Esophagus squamous epithelium (tissue), 4 donors: ENCODE data around the gene HIPK2.

Source experiments
- CTCF ChIP-seq, 6 experiments: fragments of 450-650 bp in 4 of 6; fragments of 200-600 bp in 2 of 6; sonication (generic) in 2 of 6; IDR thresholded peaks; one replicate each; pipeline ENCODE4 v1.5.1; 2016 to 2019; ENCODE audit warnings: antibody characterized with exemption in 6 of 6, mild to moderate bottlenecking in 4 of 6, moderate library complexity in 4 of 6
- POLR2A ChIP-seq, 4 donors: fragments of 450-650 bp; IDR thresholded peaks; one replicate each; pipeline ENCODE4 v1.6.1; 2017; ENCODE audit warnings: antibody characterized with exemption in 4 of 4, mild to moderate bottlenecking in 4 of 4, moderate library complexity in 3 of 4

DNA sequence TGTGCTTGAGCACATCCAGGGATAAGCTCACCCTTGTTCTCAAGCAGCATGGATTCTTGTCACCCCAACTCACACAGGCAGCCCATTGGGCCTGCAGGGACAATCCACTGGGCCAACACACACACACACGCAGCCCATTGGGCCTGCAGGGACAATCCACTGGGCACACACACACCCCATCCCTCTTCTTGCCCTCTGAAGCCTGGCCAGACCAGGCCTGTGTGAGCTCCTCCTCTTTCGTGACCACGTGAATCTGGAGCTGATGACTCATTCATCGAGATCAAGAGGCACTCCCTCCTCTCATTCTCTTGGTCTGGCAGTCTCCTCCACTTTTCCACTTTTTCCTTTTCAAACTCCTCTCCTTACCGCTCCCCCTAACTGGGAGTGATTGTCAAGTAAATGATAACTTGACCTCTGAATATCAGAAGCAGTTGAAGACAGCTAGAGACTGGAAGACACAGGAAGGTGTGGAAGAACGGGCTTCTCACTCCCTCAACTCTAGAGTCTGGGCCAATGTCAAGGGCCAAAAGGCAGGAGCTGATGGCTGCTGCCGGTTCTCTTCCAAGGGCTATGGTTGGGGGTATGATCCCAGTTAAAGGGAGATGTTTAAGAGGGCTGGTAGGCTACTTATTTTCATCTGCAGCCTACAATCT lies 89.7 kb downstream of the HIPK2 start:
- TF ChIP-seq POLR2A (IDR thresholded peaks at IDR 0.05) (no peak), CTCF (IDR thresholded peaks at IDR 0.05) (no peak)
